GM12878 (cell line): ENCODE results near the gene P4HA2. TPM values are rescaled to one million over a fixed set of nuclear protein-coding genes. Genes with fewer than 3 reads are reported as not detected.

Experiments used
- ATAC-seq: fragments of 200-7000 bp; cut with Tn5 transposase; 3 replicates; pipeline ENCODE4 v1.9.1; 2020; ENCODE audit warnings: mild to moderate bottlenecking, moderate library complexity
- BruUV-seq: library from RNA; stranded (reverse); fragments of 400-500 nt; replicated peaks from 2 replicates; lab custom pipeline; 2021; lab: Mats Ljungman, UMichigan
- CTCF ChIA-PET: fragments of 300-600 bp; sonication (Branson Sonifier 250); formaldehyde crosslinking; extraction: SDS; loops from one replicate; lab custom pipeline; 2021; ENCODE audit warnings: inconsistent platforms; lab: Yijun Ruan, JAX
- POLR2A ChIA-PET: fragments of 350-600 bp; formaldehyde crosslinking; extraction: SDS; loops from one replicate; lab custom pipeline; 2021; ENCODE audit warnings: inconsistent platforms; lab: Charles Lee
- RAD21 ChIA-PET: fragments of 300-600 bp; sonication (Branson Sonifier 250); formaldehyde crosslinking; loops from one replicate; lab custom pipeline; 2023; ENCODE audit warnings: antibody characterized with exemption; ENCODE audit not compliant: unreplicated experiment; lab: Charles Lee
- SMC1A ChIA-PET: fragments of 300-600 bp; sonication (Branson Sonifier 250); formaldehyde crosslinking; loops from one replicate; lab custom pipeline; 2023; ENCODE audit not compliant: unreplicated experiment, uncharacterized antibody; lab: Charles Lee
- DNase-seq: peaks from one replicate; pipeline ENCODE4 v3.0.0-alpha.2; 2011; ENCODE audit warnings: low read depth, low spot score
- FAIRE-seq: peaks from 3 replicates; lab custom pipeline; 2011; peaks lifted over from hg19 to GRCh38; lab: Jason Lieb, UNC
- H2AFZ ChIP-seq: 2 replicates; pipeline ENCODE4 v1.6.0; 2011; ENCODE audit warnings: low read depth, low read length, control low read depth; ENCODE audit not compliant: control insufficient read depth
- H3K27ac ChIP-seq: 2 replicates; pipeline ENCODE4 v1.5.1; 2011; ENCODE audit warnings: control low read depth; ENCODE audit not compliant: control insufficient read depth, insufficient read depth
- H3K27me3 ChIP-seq, 2 experiments: replicated peaks in 1 of 2; 2 replicates each; pipeline versions ENCODE4 v1.6.0 to v1.6.1; 2011; ENCODE audit warnings: low read length in 1 of 2; ENCODE audit not compliant: control insufficient read depth in 2 of 2, insufficient read depth in 2 of 2
- H3K36me3 ChIP-seq, 2 experiments: 2 replicates each; pipeline ENCODE4 v1.5.1; 2011; ENCODE audit warnings: low read length in 1 of 2; ENCODE audit not compliant: control insufficient read depth in 2 of 2, insufficient read depth in 2 of 2
- H3K4me1 ChIP-seq: 2 replicates; pipeline ENCODE4 v1.6.1; 2011; ENCODE audit warnings: mild to moderate bottlenecking, low read length, moderate library complexity, mixed read lengths; ENCODE audit not compliant: control insufficient read depth, insufficient read depth
- H3K4me2 ChIP-seq: 2 replicates; pipeline ENCODE4 v1.6.0; 2011; ENCODE audit warnings: control low read depth; ENCODE audit not compliant: control insufficient read depth, insufficient read depth
- H3K4me3 ChIP-seq: fragments of 200-600 bp; sonication (generic); 2 replicates; pipeline ENCODE4 v1.5.1; 2016
- H3K79me2 ChIP-seq: 2 replicates; pipeline ENCODE4 v1.6.0; 2011; ENCODE audit warnings: low read length; ENCODE audit not compliant: control insufficient read depth, insufficient read depth
- H3K9ac ChIP-seq: 2 replicates; pipeline ENCODE4 v1.8.0; 2011; ENCODE audit warnings: low read length, control low read depth, mixed read lengths; ENCODE audit not compliant: control insufficient read depth, insufficient read depth
- H3K9me3 ChIP-seq: replicated peaks from 3 replicates; pipeline ENCODE4 v1.5.1; 2011; ENCODE audit warnings: mild to moderate bottlenecking, low read length; ENCODE audit not compliant: control insufficient read depth, insufficient read depth
- H4K20me1 ChIP-seq: 2 replicates; pipeline ENCODE4 v1.6.0; 2011; ENCODE audit not compliant: control insufficient read depth, insufficient read depth
- BRCA1 ChIP-seq: IDR thresholded peaks from 2 replicates; pipeline ENCODE4 v1.6.1; 2011; ENCODE audit warnings: low read depth, low read length, improper control_type of control experiment
- CHD1 ChIP-seq: IDR thresholded peaks from 2 replicates; pipeline ENCODE4 v1.6.1; 2012; ENCODE audit warnings: low read depth, low read length, improper control_type of control experiment
- CHD4 ChIP-seq: fragments of 200-600 bp; sonication (generic); IDR thresholded peaks from 2 replicates; pipeline ENCODE4 v1.6.1; 2016; ENCODE audit warnings: mild to moderate bottlenecking
- CREM ChIP-seq: IDR thresholded peaks from 2 replicates; pipeline ENCODE4 v1.6.1; 2014; ENCODE audit warnings: antibody characterized with exemption, low read depth
- IRF4 ChIP-seq: IDR thresholded peaks from 2 replicates; pipeline ENCODE4 v1.6.1; 2011; ENCODE audit warnings: low read depth, low read length
- MEF2A ChIP-seq: IDR thresholded peaks from 2 replicates; pipeline ENCODE4 v1.6.1; 2011; ENCODE audit warnings: low read depth, mild to moderate bottlenecking, low read length, moderate library complexity; ENCODE audit not compliant: insufficient read depth
- MYB ChIP-seq: fragments of 150-350 bp; IDR thresholded peaks from 2 replicates; pipeline ENCODE4 v1.6.1; 2014; ENCODE audit warnings: mild to moderate bottlenecking, low read depth, low read length, borderline replicate concordance
- NFXL1 ChIP-seq: fragments of 450-650 bp; IDR thresholded peaks from 2 replicates; pipeline ENCODE4 v1.6.1; 2017; ENCODE audit warnings: antibody characterized with exemption, mild to moderate bottlenecking, borderline replicate concordance
- NFYA ChIP-seq: IDR thresholded peaks from 2 replicates; pipeline ENCODE4 v1.6.1; 2011; ENCODE audit warnings: low read depth, mild to moderate bottlenecking, low read length, improper control_type of control experiment, borderline replicate concordance
- POLR2AphosphoS5 ChIP-seq: IDR thresholded peaks from 2 replicates; pipeline ENCODE4 v1.6.1; 2011; ENCODE audit warnings: mild to moderate bottlenecking, low read length, inconsistent platforms
- RBBP5 ChIP-seq: fragments of 200-600 bp; sonication (generic); conservative IDR thresholded peaks from 2 replicates; pipeline ENCODE4 v1.6.1; 2016
- RCOR1 ChIP-seq: conservative IDR thresholded peaks from 2 replicates; pipeline ENCODE4 v1.6.1; 2012; ENCODE audit warnings: low read depth, low read length, improper control_type of control experiment
- RELB ChIP-seq: fragments of 450-650 bp; IDR thresholded peaks from 2 replicates; pipeline ENCODE4 v1.6.1; 2017; ENCODE audit warnings: low read depth, mild to moderate bottlenecking, moderate library complexity
- SMC3 ChIP-seq: IDR thresholded peaks from 2 replicates; pipeline ENCODE4 v1.6.1; 2011; ENCODE audit warnings: low read length, improper control_type of control experiment, borderline replicate concordance
- SUPT20H ChIP-seq: IDR thresholded peaks from 2 replicates; pipeline ENCODE4 v1.6.1; 2011; ENCODE audit warnings: low read depth, mild to moderate bottlenecking, low read length, moderate library complexity, borderline replicate concordance; ENCODE audit not compliant: control insufficient read depth
- WGBS: methylation state at CpG from one replicate; pipeline ENCODE4 v1.1.6; 2016; ENCODE audit warnings: low lambda C conversion rate; ENCODE audit not compliant: insufficient replicate concordance, insufficient coverage; ENCODE audit errors: missing lambda C conversion rate; 5-methylcytosine and 5-hydroxymethylcytosine counted together
- in situ Hi-C: fragments of 300-500 bp; cut with MboI; formaldehyde crosslinking; loops from 9 replicates; pipeline ENCODE4 v1.14.3; 2018; ENCODE audit warnings: mixed read lengths
- intact Hi-C: fragments of 100-400 bp; cut with micrococcal nuclease; formaldehyde crosslinking; loops from one replicate; pipeline ENCODE4 v1.14.2; 2022; ENCODE audit not compliant: unreplicated experiment
- polyA plus RNA-seq, 11 experiments: library from polyadenylated mRNA; depleted of rRNA in 4 of 11; unstranded in 6 of 11; stranded (reverse) in 5 of 11; fragments of >200 nt; fragmentation: Nextera tagmentation in 4 of 11; fragmentation: Illumina TruSeq in 1 of 11; extraction: Ambion mirVana in 4 of 11; extraction: Trizol in 1 of 11; gene quantifications; 1 replicate in 1 of 11; 2 replicates in 10 of 11; pipeline versions ENCODE4 v1.2.1 to v1.2.3, GENCODE V29; 2011 to 2016; ENCODE audit warnings: inconsistent platforms in 2 of 11, missing spikeins in 2 of 11, low read depth in 1 of 11
- total RNA-seq, 4 experiments: library from RNA; depleted of rRNA in 3 of 4; stranded (reverse); fragments of >200 nt in 3 of 4; fragmentation: Illumina TruSeq in 1 of 4; extraction: Trizol in 1 of 4; gene quantifications; 2 replicates each; pipeline versions ENCODE4 v1.2.1 to v1.2.3, GENCODE V29; 2013 to 2021
- TF ChIP-seq, protein P1 (sequence below): fragments of 450-650 bp; IDR thresholded peaks from 2 replicates; pipeline ENCODE4 v1.6.1; 2017; ENCODE audit warnings: borderline replicate concordance

The P4HA2 gene
- total and polyA plus RNA-seq, 10 of the 15 experiments (the other 5 are each of a cell fraction or from before 2014, with no cell fraction given): 4.7 to 10.9 (median 7.5) TPM

- Histone ChIP-seq H3K79me2 (no peaks in the 10 kb centered on the region), H3K4me1 (peaks cover 3% of the 10 kb centered on the region), H3K4me2 (no peak overlapping the region)
- CTCF ChIA-PET: interaction anchor here (1.4 to 2.4 kb wide), 2 partner anchors 10 to 17 kb away, joined by 3 to 6 read pairs; no protein-coding TSS in a partner anchor
- ATAC-seq: no peak
- no peak for DNase-seq
- no peak for TF ChIP-seq NFXL1
- TF ChIP-seq RCOR1: no peak
- no peak for TF ChIP-seq SUPT20H
- TF ChIP-seq MYB: no peak
- TF ChIP-seq BRCA1: no peak
- TF ChIP-seq, all 136 proteins: peak for 0
- Histone ChIP-seq H3K4me3 (no peak overlapping the region), H3K27ac (no peak overlapping the region), H3K9ac (no peak overlapping the region), H3K9me3 (no peaks in the 10 kb centered on the region), H3K36me3 (no peaks in the 10 kb centered on the region), H3K27me3 (no peaks in the 10 kb centered on the region), H4K20me1 (no peaks in the 10 kb centered on the region; the same call in 1 of the 2 replicates), H2AFZ (no peak overlapping the region)
- no peak for FAIRE-seq
- WGBS: 27% methylated on average over 2 of the region's 2 CpGs
- ChIA-PET RAD21 (no interaction called here), SMC1A (interaction anchor here (0.8 to 3.1 kb wide), 3 partner anchors 9 to 30 kb away, joined by 3 to 13 read pairs (median 4); no protein-coding TSS in a partner anchor), POLR2A (interaction anchor here (1.1 kb wide), 1 partner anchor 9 kb away, joined by 3 read pairs; no protein-coding TSS in a partner anchor)
- no TSS peak for BruUV-seq
- in situ Hi-C loops (no loop called here), intact Hi-C loops (no loop called here)
Observed at GRCh38 chr5:132220491-132220890, 7.2 kb downstream of the P4HA2 start.

GRCh38 chr5:132219981-132220380, 7.7 kb downstream of the P4HA2 start:
- SMC1A ChIA-PET: interaction anchor here (0.8 to 3.1 kb wide), 3 partner anchors 8 to 30 kb away, joined by 3 to 13 read pairs (median 4); no protein-coding TSS in a partner anchor
- no peak for ATAC-seq
- H3K27me3 ChIP-seq: no peaks in the 10 kb centered on the region
- no peak overlapping the region for H3K4me3 ChIP-seq
- CTCF ChIA-PET: interaction anchor here (1.4 to 2.4 kb wide), 2 partner anchors 9 to 18 kb away, joined by 3 to 6 read pairs; no protein-coding TSS in a partner anchor
- H2AFZ ChIP-seq: no peak overlapping the region
- no peak overlapping the region for H3K9ac ChIP-seq
- BruUV-seq: no TSS peak
- WGBS: 71% methylated on average over 1 of the region's 1 CpG
- H3K27ac ChIP-seq: no peak overlapping the region
- RAD21 ChIA-PET: no interaction called here
- no peaks in the 10 kb centered on the region; the same call in 1 of the 2 replicates for H4K20me1 ChIP-seq
- DNase-seq: no peak
- H3K79me2 ChIP-seq: no peaks in the 10 kb centered on the region
- H3K4me1 ChIP-seq: peaks cover 3% of the 10 kb centered on the region
- no peaks in the 10 kb centered on the region for H3K9me3 ChIP-seq
- in situ Hi-C loops (no loop called here), intact Hi-C loops (no loop called here)
- H3K36me3 ChIP-seq: no peaks in the 10 kb centered on the region
- no peak for FAIRE-seq
- POLR2A ChIA-PET: interaction anchor here (1.1 kb wide), 1 partner anchor 8 kb away, joined by 3 read pairs; no protein-coding TSS in a partner anchor
- H3K4me2 ChIP-seq: no peak overlapping the region
- TF ChIP-seq CREM: no peak
- no peak for TF ChIP-seq RELB
- TF ChIP-seq SMC3: no peak
- no peak for TF ChIP-seq MEF2A
- no peak for TF ChIP-seq RBBP5
- TF ChIP-seq CHD1: no peak
- TF ChIP-seq POLR2AphosphoS5: no peak
- TF ChIP-seq CHD4: no peak
- TF ChIP-seq IRF4: no peak
- TF ChIP-seq, protein P1, sequence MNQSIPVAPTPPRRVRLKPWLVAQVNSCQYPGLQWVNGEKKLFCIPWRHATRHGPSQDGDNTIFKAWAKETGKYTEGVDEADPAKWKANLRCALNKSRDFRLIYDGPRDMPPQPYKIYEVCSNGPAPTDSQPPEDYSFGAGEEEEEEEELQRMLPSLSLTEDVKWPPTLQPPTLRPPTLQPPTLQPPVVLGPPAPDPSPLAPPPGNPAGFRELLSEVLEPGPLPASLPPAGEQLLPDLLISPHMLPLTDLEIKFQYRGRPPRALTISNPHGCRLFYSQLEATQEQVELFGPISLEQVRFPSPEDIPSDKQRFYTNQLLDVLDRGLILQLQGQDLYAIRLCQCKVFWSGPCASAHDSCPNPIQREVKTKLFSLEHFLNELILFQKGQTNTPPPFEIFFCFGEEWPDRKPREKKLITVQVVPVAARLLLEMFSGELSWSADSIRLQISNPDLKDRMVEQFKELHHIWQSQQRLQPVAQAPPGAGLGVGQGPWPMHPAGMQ: no peak
- TF ChIP-seq NFYA: no peak
